Natural killer cell (primary cell): Measurements from ENCODE around the gene DUOXA1. TPM values are rescaled to one million over a fixed set of nuclear protein-coding genes. Genes with fewer than 3 reads are reported as not detected.

Experiments used
- ATAC-seq, 3 donors: fragments of 150-1000 bp in 2 of 3; fragments of 200-7000 bp in 1 of 3; cut with Tn5 transposase; 1 replicate in 1 of 3; 2 replicates in 2 of 3; pipeline ENCODE4 v1.10.0; 2021; ENCODE audit warnings: mild to moderate bottlenecking in 2 of 3, moderate library complexity in 2 of 3
- DNase-seq, 2 donors: peaks; one replicate each; pipeline versions ENCODE4 v3.0.0 to v3.0.0-alpha.2; 2013 to 2021; ENCODE audit warnings: mixed read lengths in 1 of 2
- H3K27ac ChIP-seq: one replicate; pipeline ENCODE4 v1.5.1; 2013; ENCODE audit warnings: mild to moderate bottlenecking, low read length
- H3K27me3 ChIP-seq: one replicate; pipeline ENCODE4 v1.6.1; 2013; ENCODE audit warnings: low read length; ENCODE audit not compliant: control insufficient read depth, insufficient read depth
- H3K36me3 ChIP-seq: one replicate; pipeline ENCODE4 v1.6.1; 2013; ENCODE audit warnings: low read length; ENCODE audit not compliant: control insufficient read depth, insufficient read depth
- H3K4me1 ChIP-seq: one replicate; pipeline ENCODE4 v1.6.1; 2013; ENCODE audit warnings: low read length; ENCODE audit not compliant: control insufficient read depth, insufficient read depth
- H3K4me3 ChIP-seq: one replicate; pipeline ENCODE4 v1.5.1; 2013; ENCODE audit warnings: low read length
- H3K9me3 ChIP-seq: one replicate; pipeline ENCODE4 v1.6.1; 2013; ENCODE audit warnings: low read length; ENCODE audit not compliant: control insufficient read depth, insufficient read depth
- H3K27ac Mint-ChIP-seq, 2 donors: one replicate each; pipeline ENCODE4 v1.8.0; 2022; ENCODE audit warnings: mild to moderate bottlenecking in 2 of 2, mixed read lengths in 2 of 2, moderate library complexity in 1 of 2
- H3K27me3 Mint-ChIP-seq, 2 donors: one replicate each; pipeline ENCODE4 v1.8.0; 2022; ENCODE audit warnings: low read depth in 2 of 2, mixed read lengths in 2 of 2
- H3K36me3 Mint-ChIP-seq: one replicate; pipeline ENCODE4 v1.8.0; 2022; ENCODE audit warnings: mixed read lengths
- H3K4me1 Mint-ChIP-seq, 2 donors: one replicate each; pipeline ENCODE4 v1.8.0; 2022; ENCODE audit warnings: mixed read lengths in 2 of 2
- H3K4me3 Mint-ChIP-seq: one replicate; pipeline ENCODE4 v1.8.0; 2022; ENCODE audit warnings: mild to moderate bottlenecking, moderate library complexity, mixed read lengths
- H3K9me3 Mint-ChIP-seq, 2 donors: one replicate each; pipeline ENCODE4 v1.8.0; 2022; ENCODE audit warnings: mixed read lengths in 2 of 2
- CTCF ChIP-seq: fragments of 200-600 bp; IDR thresholded peaks from one replicate; pipeline ENCODE4 v1.8.0; 2022; ENCODE audit warnings: antibody characterized with exemption
- WGBS: methylation state at CpG from one replicate; pipeline ENCODE4 v1.1.7; 2013; ENCODE audit warnings: missing lambda C conversion rate; ENCODE audit not compliant: insufficient coverage; 5-methylcytosine and 5-hydroxymethylcytosine counted together
- intact Hi-C: fragments of 100-400 bp; cut with micrococcal nuclease; formaldehyde crosslinking; loops from one replicate; pipeline ENCODE4 v1.14.2; 2022
- total RNA-seq, 4 donors: library from RNA; stranded (reverse); fragments of 120-200 nt in 1 of 4; gene quantifications; one replicate each; pipeline versions ENCODE4 v1.2.3 to v1.2.4, GENCODE V29; 2013 to 2022

The DUOXA1 gene
- total RNA-seq, 3 donors from 2014 or later (not counting 1 experiment from before 2014, with no cell fraction given) = 0.39 to 0.40 TPM; not detected in 1

DNA sequence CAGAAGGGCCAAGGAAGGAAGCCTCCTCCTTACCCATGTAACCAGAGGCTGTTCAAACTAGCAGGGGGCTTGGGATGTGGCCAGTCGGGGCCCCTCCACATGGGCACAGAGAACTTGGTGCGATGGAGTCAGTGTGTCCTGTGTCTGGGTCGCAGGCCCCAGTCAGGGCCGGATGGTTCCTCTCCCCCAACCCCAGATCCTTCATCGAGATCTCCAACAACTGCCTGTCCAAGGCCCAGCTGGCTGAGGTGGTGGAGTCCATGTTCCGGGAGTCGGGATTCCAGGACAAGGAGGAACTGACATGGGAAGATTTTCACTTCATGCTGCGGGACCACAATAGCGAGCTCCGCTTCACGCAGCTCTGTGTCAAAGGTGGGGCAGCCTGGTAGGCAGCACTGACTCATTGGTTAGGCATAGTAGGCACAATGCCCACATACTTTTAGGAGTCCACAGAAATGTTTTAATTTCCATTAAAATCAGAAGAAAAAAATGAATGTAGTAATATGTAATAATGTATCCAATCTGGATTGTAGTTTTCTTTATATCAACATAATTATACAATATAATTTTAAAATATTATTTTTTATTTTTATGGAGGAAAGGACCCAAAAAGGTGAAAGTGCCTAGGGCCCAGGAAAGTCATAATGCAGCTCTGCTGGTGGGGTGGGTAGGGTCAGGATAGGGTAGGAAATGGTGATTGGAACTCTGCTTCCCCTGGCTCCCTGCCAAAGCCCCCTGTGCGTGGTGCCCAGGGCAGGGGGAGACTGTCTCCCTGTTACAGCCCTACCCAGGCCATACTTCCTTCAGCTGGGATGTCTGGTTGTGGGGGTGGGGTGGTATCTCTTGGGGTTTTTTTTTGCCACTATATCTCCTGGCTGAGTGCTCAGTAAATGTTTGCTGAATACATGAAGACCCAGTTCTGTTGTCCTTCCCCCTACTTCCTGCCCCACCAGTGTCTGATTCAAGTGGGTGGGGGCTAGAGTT is 18.7 kb upstream of the DUOXA1 start:
- H3K4me1 ChIP-seq = no peaks in the 10 kb centered on the region
- no peaks in the 10 kb centered on the region for H3K36me3 Mint-ChIP-seq
- no peak overlapping the region for H3K27ac Mint-ChIP-seq
- H3K27ac ChIP-seq = no peak overlapping the region
- ATAC-seq (no peak), DNase-seq (no peak)
- H3K27me3 ChIP-seq = no peaks in the 10 kb centered on the region
- no peak overlapping the region for H3K4me3 ChIP-seq
- H3K36me3 ChIP-seq = peaks cover 3% of the 10 kb centered on the region
- H3K9me3 ChIP-seq = no peaks in the 10 kb centered on the region
- peaks cover 0 to 10% of the 10 kb centered on the region in 2 donors for H3K4me1 Mint-ChIP-seq
- no peak for TF ChIP-seq CTCF
- WGBS = 97% methylated on average over 11 of the region's 12 CpGs
- intact Hi-C loops = no loop called here
- no peaks in the 10 kb centered on the region for H3K27me3 Mint-ChIP-seq
- no peaks in the 10 kb centered on the region for H3K9me3 Mint-ChIP-seq
- H3K4me3 Mint-ChIP-seq = no peak overlapping the region

GRCh38 chr15:45147606-45148005 is 17.9 kb upstream of the DUOXA1 start:
- Histone ChIP-seq H3K27ac (no peak overlapping the region), H3K27me3 (no peaks in the 10 kb centered on the region), H3K4me3 (no peak overlapping the region), H3K4me1 (no peaks in the 10 kb centered on the region), H3K36me3 (peaks cover 3% of the 10 kb centered on the region), H3K9me3 (no peaks in the 10 kb centered on the region)
- WGBS = 93% methylated on average over 7 of the region's 7 CpGs
- ATAC-seq (no peak), DNase-seq (no peak)
- Mint-ChIP-seq H3K9me3 (no peaks in the 10 kb centered on the region), H3K4me3 (no peak overlapping the region), H3K27me3 (no peaks in the 10 kb centered on the region), H3K36me3 (no peaks in the 10 kb centered on the region), H3K4me1 (peaks cover 0 to 10% of the 10 kb centered on the region in 2 donors), H3K27ac (no peak overlapping the region)
- no peak for TF ChIP-seq CTCF
- intact Hi-C loops = no loop called here

GRCh38 chr15:45146405-45146804 is 16.7 kb upstream of the DUOXA1 start:
- H3K36me3 ChIP-seq = no peaks in the 10 kb centered on the region
- H3K9me3 ChIP-seq = no peaks in the 10 kb centered on the region
- no peak overlapping the region for H3K27ac ChIP-seq
- Mint-ChIP-seq H3K27me3 (no peaks in the 10 kb centered on the region), H3K9me3 (no peaks in the 10 kb centered on the region), H3K4me1 (peaks cover 0 to 4% of the 10 kb centered on the region in 2 donors), H3K4me3 (no peak overlapping the region), H3K27ac (no peak overlapping the region), H3K36me3 (no peaks in the 10 kb centered on the region)
- no peaks in the 10 kb centered on the region for H3K27me3 ChIP-seq
- no peak for TF ChIP-seq CTCF
- intact Hi-C loops = no loop called here
- DNase-seq (no peak), ATAC-seq (no peak)
- H3K4me3 ChIP-seq = no peak overlapping the region
- H3K4me1 ChIP-seq = no peaks in the 10 kb centered on the region
- WGBS = 97% methylated on average over 2 of the region's 4 CpGs
